HG03439 (cell line): Measurements from ENCODE around the gene MIOX.
"Not testable (repeated sequence)": the region's sequence is repeated elsewhere in the genome, so short reads cannot be mapped to it uniquely, and the experiment has no call there.

Source experiments
- ATAC-seq: cut with Tn5 transposase; IDR thresholded peaks from one replicate; pipeline ENCODE4 v1.9.1; 2021; ENCODE audit warnings: mild to moderate bottlenecking, moderate library complexity; ENCODE audit not compliant: unreplicated experiment

MIOX gene

DNA sequence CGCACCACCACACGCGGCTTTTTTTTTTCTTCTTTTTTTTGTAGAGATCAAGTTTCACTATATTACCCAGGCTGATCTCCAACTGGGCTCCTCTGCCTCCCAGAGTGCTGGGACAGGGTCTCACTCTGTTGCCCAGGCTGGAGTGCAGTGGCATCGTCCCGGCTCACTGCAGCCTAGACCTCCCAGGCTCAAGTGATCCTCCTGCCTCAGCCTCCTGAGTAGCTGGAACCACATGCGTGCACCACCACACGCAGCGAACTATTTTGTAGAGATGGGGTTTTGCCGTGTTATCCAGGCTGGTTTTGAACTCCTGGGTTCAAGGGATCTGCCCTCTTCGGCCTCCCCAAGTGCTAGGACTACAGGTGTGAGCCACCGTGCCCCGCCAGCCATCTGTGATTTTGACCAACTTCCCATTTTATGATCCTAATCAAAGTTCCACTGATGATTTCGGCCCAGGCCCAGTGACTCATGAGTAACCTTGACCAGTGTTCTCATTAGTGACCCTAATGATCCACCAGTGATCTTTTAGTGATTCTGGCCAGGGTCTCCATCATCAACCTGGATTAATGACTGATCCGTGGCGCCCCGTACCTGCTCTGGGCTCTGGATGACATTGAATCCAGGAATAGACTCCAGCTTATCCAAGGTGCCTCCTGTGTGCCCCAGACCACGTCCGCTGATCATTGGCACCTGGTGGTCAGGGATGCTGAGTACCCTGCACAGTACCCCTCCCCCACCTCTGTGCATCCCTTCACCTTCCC, 41.4 kb downstream of the MIOX start:
- no peak for ATAC-seq

- no peak for ATAC-seq
These were observed 42.2 kb downstream of the MIOX start for GRCh38 chr22:50528682-50529415.

- no peak for ATAC-seq
These were observed 42.8 kb downstream of the MIOX start for GRCh38 chr22:50529416-50529896.

GRCh38 chr22:50529897-50530579, 43.4 kb downstream of the MIOX start, which contains the start of gene TYMP:
Gene TYMP (minus strand): TSS chr22:50530012. CDS start chr22:50529709, 303 bp downstream.
- ATAC-seq: no peak

DNA sequence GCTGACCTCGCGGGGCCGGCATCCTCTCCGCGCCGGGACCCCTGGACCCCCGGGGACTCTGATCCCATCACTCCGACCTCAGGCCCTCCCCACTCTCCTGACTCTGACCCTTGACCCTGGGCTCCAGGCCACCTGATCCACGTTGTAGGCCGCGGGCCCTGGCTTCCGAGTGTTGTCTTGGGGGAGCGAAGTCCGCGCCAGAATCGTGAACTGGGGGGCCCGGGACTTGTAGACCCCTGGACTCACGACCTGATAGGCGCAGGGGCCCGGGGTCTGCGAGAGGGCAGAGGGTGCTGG, 43.9 kb downstream of the MIOX start:
- ATAC-seq: no peak

DNA sequence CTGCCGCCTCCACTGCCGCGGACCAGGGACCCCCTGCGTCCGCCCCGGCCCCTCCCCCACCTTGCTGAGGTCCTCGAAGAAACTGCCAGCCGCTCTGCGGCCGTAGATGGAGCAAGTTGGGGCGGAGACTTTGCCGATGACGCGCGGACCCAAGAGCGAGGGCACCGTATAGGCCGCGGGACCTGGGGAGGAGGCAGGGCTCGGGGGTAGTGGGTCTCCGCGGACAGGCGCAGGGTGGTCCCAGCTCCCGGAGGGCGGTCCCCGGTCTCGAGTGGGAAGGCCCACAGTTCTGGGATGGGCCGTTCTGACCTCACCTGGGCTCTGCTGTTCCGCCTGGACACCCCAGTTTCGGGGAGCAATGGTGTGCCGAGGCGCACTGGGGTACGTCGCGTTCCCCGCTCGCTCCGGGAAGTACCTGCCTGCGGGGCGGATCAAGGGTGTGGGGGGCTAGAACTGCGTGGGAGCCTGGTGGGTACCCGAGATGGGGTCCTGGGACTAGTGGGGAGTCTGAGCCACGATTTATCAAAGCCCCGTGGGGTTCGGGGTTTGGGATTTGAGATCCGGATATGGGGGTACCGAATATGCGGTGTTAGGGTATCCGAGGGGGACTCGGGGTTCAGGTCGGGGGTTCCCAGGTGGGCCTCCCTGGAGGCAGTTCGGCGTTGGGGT, 44.4 kb downstream of the MIOX start:
- ATAC-seq: peak; percentile 22

GRCh38 chr22:50531546-50531961, 44.9 kb downstream of the MIOX start:
- peak; percentile 19 for ATAC-seq

GRCh38 chr22:50531962-50532674, 45.5 kb downstream of the MIOX start:
- ATAC-seq: peak; percentile 0

DNA sequence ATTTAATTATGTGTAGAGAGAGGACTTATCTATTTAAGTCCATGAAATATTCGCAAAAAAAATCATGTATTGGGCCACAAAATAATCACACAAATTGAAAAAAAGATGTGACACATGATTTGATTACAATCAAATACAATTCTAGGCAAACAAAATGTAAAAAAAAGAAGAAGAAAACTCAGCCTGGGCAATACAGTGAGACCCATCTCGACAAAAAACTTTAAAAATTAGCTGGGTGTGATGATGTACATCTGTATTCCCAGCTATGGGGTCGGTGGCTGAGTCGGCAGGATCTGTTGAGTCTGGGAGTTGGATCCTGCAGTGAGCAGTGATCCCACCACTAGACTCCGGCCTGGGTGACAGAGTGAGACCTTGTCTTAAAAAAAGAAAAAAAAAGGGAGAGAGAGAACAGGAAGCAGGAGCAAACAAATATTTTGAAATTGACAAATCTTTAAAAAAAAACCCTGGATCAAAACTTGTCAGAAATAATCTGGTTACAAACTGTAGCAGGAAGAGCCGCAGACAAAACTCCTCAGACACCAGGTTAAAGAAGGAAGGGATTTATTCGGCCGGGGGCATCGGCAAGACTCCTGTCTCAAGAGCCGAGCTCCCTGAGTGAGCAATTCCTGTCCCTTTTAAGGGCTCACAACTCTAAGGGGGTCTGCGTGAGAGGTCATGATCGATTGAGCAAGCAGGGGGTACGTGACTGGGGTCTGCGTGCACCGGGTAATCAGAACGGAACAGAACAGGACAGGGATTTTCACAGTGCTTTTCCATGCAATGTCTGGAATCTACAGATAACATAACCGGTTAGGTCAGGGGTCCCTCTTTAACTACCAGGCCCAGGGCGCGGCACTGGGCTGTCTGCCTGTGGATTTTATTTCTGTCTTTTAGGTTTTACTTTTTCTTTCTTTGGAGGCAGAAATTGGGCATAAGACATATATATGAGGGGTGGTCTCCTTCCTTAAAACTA, 46.5 kb downstream of the MIOX start:
- ATAC-seq: no peak

GRCh38 chr22:50533856-50534711, 47.4 kb downstream of the MIOX start:
- not testable (repeated sequence) for ATAC-seq

- ATAC-seq: no peak
These were observed 48.5 kb downstream of the MIOX start for GRCh38 chr22:50535113-50535512.

- ATAC-seq: no peak
These were observed 49.6 kb downstream of the MIOX start for GRCh38 chr22:50536226-50536625.

- ATAC-seq: no peak
These were observed 51.1 kb downstream of the MIOX start for GRCh38 chr22:50537765-50538164.
